T-helper 2 cell treated with Interferon-gamma antibody and Interleukin-4, amounts not matched to agents 5 μg/mL and 100 μg/mL, for 36 hours (primary cell): ENCODE measurements around the gene CREBBP.

ENCODE experiments used
- DNase-seq: peaks from one replicate; pipeline ENCODE4 v3.0.0; 2021; ENCODE audit warnings: low spot score
- H3K27ac Mint-ChIP-seq: one replicate; pipeline ENCODE4 v1.8.0; 2021; ENCODE audit warnings: mild to moderate bottlenecking, mixed read lengths
- H3K27me3 Mint-ChIP-seq: one replicate; pipeline ENCODE4 v1.8.0; 2021; ENCODE audit warnings: low read depth, mixed read lengths
- H3K36me3 Mint-ChIP-seq: one replicate; pipeline ENCODE4 v1.8.0; 2021; ENCODE audit warnings: low read depth, mixed read lengths
- H3K4me1 Mint-ChIP-seq: one replicate; pipeline ENCODE4 v1.8.0; 2021; ENCODE audit warnings: low read depth, mixed read lengths
- H3K4me3 Mint-ChIP-seq: one replicate; pipeline ENCODE4 v1.8.0; 2022; ENCODE audit warnings: mild to moderate bottlenecking, moderate library complexity, mixed read lengths
- H3K9me3 Mint-ChIP-seq: one replicate; pipeline ENCODE4 v1.8.0; 2021; ENCODE audit warnings: mixed read lengths

Gene CREBBP

GRCh38 chr16:3856367-3857141, 24.0 kb downstream of the CREBBP start:
- Mint-ChIP-seq H3K36me3 (peaks cover 5% of the 10 kb centered on the region), H3K4me1 (peaks cover 34% of the 10 kb centered on the region), H3K27ac (no peak overlapping the region), H3K27me3 (no peaks in the 10 kb centered on the region), H3K9me3 (no peaks in the 10 kb centered on the region), H3K4me3 (no peak overlapping the region)
- DNase-seq, result no peak

- Mint-ChIP-seq H3K27ac (no peak overlapping the region), H3K27me3 (no peaks in the 10 kb centered on the region), H3K4me1 (peaks cover 34% of the 10 kb centered on the region), H3K4me3 (no peak overlapping the region), H3K36me3 (peaks cover 10% of the 10 kb centered on the region), H3K9me3 (no peaks in the 10 kb centered on the region)
- no peak for DNase-seq
These were observed 25.6 kb downstream of the CREBBP start for GRCh38 chr16:3854750-3855541.

- H3K4me3 Mint-ChIP-seq, result no peak overlapping the region
- no peaks in the 10 kb centered on the region for H3K27me3 Mint-ChIP-seq
- no peak overlapping the region for H3K27ac Mint-ChIP-seq
- H3K4me1 Mint-ChIP-seq, result peaks cover 13% of the 10 kb centered on the region
- H3K9me3 Mint-ChIP-seq, result no peaks in the 10 kb centered on the region
- no peak for DNase-seq
- peaks cover 28% of the 10 kb centered on the region for H3K36me3 Mint-ChIP-seq
These were observed 30.0 kb downstream of the CREBBP start for GRCh38 chr16:3850544-3850899.

- Mint-ChIP-seq H3K36me3 (peaks cover 31% of the 10 kb centered on the region), H3K4me1 (peaks cover 14% of the 10 kb centered on the region), H3K9me3 (no peaks in the 10 kb centered on the region), H3K27me3 (no peaks in the 10 kb centered on the region), H3K4me3 (no peak overlapping the region), H3K27ac (no peak overlapping the region)
- DNase-seq, result no peak
These were observed 30.6 kb downstream of the CREBBP start for GRCh38 chr16:3849751-3850543.

GRCh38 chr16:3846595-3847091, 33.9 kb downstream of the CREBBP start:
- H3K27ac Mint-ChIP-seq, result no peak overlapping the region
- H3K36me3 Mint-ChIP-seq, result peaks cover 31% of the 10 kb centered on the region
- no peak overlapping the region for H3K4me3 Mint-ChIP-seq
- peaks cover 6% of the 10 kb centered on the region for H3K4me1 Mint-ChIP-seq
- H3K27me3 Mint-ChIP-seq, result no peaks in the 10 kb centered on the region
- no peaks in the 10 kb centered on the region for H3K9me3 Mint-ChIP-seq
- no peak for DNase-seq

- Mint-ChIP-seq H3K4me1 (peaks cover 6% of the 10 kb centered on the region), H3K4me3 (no peak overlapping the region), H3K36me3 (peaks cover 31% of the 10 kb centered on the region), H3K9me3 (no peaks in the 10 kb centered on the region), H3K27me3 (no peaks in the 10 kb centered on the region), H3K27ac (no peak overlapping the region)
- no peak for DNase-seq
These were observed 34.4 kb downstream of the CREBBP start for GRCh38 chr16:3846087-3846486.

- Mint-ChIP-seq H3K4me1 (peaks cover 6% of the 10 kb centered on the region), H3K27me3 (no peaks in the 10 kb centered on the region), H3K27ac (no peak overlapping the region), H3K9me3 (no peaks in the 10 kb centered on the region), H3K36me3 (peaks cover 19% of the 10 kb centered on the region), H3K4me3 (no peak overlapping the region)
- DNase-seq, result no peak
These were observed 37.5 kb downstream of the CREBBP start for GRCh38 chr16:3842994-3843393.

- no peaks in the 10 kb centered on the region for H3K27me3 Mint-ChIP-seq
- no peak for DNase-seq
- H3K36me3 Mint-ChIP-seq, result peaks cover 15% of the 10 kb centered on the region
- H3K9me3 Mint-ChIP-seq, result no peaks in the 10 kb centered on the region
- H3K4me1 Mint-ChIP-seq, result peaks cover 6% of the 10 kb centered on the region
- no peak overlapping the region for H3K4me3 Mint-ChIP-seq
- H3K27ac Mint-ChIP-seq, result no peak overlapping the region
These were observed 38.6 kb downstream of the CREBBP start for GRCh38 chr16:3841729-3842508.

GRCh38 chr16:3839402-3840184, 40.9 kb downstream of the CREBBP start:
- H3K27ac Mint-ChIP-seq, result no peak overlapping the region
- no peak for DNase-seq
- H3K36me3 Mint-ChIP-seq, result peaks cover 9% of the 10 kb centered on the region
- H3K27me3 Mint-ChIP-seq, result no peaks in the 10 kb centered on the region
- no peak overlapping the region for H3K4me3 Mint-ChIP-seq
- peaks cover under 1% of the 10 kb centered on the region for H3K9me3 Mint-ChIP-seq
- H3K4me1 Mint-ChIP-seq, result no peaks in the 10 kb centered on the region

GRCh38 chr16:3838600-3839401, 41.7 kb downstream of the CREBBP start:
- Mint-ChIP-seq H3K36me3 (peaks cover 17% of the 10 kb centered on the region), H3K4me1 (peaks cover 2% of the 10 kb centered on the region), H3K27ac (no peak overlapping the region), H3K4me3 (no peak overlapping the region), H3K9me3 (peaks cover 7% of the 10 kb centered on the region), H3K27me3 (no peaks in the 10 kb centered on the region)
- no peak for DNase-seq

GRCh38 chr16:3837851-3838586, 42.5 kb downstream of the CREBBP start:
- Mint-ChIP-seq H3K4me3 (no peak overlapping the region), H3K4me1 (peaks cover 4% of the 10 kb centered on the region), H3K27ac (no peak overlapping the region), H3K36me3 (peaks cover 25% of the 10 kb centered on the region), H3K9me3 (peaks cover 15% of the 10 kb centered on the region), H3K27me3 (no peaks in the 10 kb centered on the region)
- no peak for DNase-seq

- Mint-ChIP-seq H3K4me1 (peaks cover 4% of the 10 kb centered on the region), H3K27me3 (no peaks in the 10 kb centered on the region), H3K36me3 (peaks cover 36% of the 10 kb centered on the region), H3K9me3 (peaks cover 23% of the 10 kb centered on the region), H3K4me3 (no peak overlapping the region), H3K27ac (no peak overlapping the region)
- no peak for DNase-seq
These were observed 43.9 kb downstream of the CREBBP start for GRCh38 chr16:3836641-3837040.
